ENCODE measurements around the gene CCDC110.
A peak's percentile ranks its signal among the peaks of the same experiment; 100 is the strongest.

The CCDC110 gene

DNA sequence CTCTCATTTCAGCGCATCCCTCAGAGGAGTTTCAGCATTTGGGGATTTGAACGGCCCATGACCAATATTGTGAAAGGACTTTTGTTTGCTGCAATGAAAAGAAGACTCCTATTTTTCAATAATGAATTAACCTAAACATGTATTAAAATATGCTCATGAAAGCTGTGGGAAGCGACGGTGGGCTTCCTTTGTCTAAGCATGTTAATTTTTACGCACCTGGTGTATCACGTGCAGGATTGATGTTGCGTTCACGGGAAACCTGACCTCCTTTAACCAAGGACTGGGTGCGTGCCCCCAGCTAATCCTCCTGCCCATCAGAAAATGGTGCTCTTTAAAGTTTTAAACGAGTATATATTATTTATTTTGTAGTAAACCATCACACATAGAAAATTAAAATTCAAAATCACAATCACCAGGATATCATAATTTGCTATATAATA, 590 bp upstream of the CCDC110 start:
- DNase-seq (ENCODE audit: low read depth in 3 of 3), result no peak

DNA sequence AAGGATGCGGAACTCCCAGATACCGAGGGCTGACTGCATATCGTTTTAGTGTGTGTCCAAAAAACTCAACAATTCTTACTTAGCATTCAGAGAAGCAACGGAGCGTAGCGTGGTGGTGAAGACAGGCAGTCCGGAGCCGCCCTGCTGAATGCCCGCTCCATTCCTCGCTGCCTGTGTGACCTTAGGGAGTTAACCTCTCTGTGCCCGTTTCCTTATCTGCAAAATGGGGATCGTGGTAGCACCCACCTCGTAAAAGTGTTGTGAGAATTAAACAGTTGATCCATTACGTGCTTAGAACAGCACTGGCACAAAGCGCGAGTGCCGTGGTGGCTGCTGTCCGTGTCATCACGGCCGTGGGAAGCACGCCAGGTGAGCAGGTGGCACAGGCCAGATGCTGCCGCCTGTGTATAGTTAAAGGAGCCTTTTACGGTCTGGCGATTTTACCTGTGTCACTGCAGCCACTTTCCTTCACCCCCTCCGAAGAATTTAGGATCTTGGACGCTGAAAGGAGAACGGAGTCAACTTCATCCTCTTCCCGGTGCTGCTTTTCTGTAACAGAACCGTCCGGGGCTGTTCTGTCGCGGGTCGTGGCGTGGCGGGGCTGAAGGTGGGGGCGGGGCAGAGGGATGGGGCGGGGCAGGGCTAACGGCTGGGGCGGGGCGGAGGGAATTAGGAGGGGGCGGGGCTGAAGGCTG, 885 bp downstream of the CCDC110 start:
- peak in 1 of 3 donors; percentile 2 for DNase-seq (ENCODE audit: low read depth in 3 of 3)

DNA sequence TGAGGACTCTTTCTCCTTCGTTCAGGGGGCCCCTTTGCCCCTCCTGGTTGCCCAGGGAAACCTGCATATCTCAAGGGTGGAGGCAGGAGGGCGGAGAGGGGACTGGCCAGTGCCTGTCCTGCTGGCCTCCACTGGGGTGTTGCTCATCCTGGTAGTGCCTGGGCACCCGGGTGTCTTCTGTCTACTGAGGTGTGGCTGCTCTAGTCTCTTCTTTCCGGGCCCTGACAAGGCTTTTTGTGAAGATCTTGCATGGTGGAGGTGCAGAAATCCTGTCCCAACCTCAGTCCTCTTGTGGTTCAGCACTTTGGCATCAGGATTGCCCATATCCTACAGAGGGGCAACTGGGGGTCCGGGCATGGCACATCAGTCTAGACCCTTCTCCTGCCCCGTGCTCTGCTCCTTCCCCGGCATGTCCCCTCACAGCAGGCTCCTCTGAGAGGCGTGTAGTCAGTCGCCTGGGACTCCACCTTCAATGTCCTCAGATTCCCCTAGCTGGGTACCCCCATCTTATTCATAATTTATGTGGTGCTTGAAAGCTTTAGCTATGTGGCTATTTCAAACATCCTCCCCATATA, 1.9 kb downstream of the CCDC110 start:
- DNase-seq (ENCODE audit: low read depth in 3 of 3), result no peak

DNA sequence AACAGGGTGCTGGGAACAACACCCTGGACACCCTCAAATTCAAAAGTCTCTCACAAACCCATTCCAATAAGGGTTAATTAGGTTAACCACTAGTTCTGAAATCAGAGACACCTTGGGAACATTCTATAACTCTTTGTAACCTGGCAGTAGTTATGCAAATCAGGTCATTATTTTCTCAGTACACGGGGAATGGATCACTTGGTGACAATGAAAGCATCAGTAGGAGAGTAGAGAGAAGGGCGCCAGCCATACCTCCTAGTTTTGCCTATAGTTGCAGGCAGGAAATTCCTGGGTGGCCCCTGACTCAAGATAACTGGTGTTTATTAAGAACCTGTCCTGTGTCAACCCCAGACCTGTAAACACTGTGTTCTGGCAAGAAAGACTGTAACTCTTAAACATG, 2.5 kb downstream of the CCDC110 start:
- DNase-seq (ENCODE audit: low read depth in 3 of 3), result no peak

DNA sequence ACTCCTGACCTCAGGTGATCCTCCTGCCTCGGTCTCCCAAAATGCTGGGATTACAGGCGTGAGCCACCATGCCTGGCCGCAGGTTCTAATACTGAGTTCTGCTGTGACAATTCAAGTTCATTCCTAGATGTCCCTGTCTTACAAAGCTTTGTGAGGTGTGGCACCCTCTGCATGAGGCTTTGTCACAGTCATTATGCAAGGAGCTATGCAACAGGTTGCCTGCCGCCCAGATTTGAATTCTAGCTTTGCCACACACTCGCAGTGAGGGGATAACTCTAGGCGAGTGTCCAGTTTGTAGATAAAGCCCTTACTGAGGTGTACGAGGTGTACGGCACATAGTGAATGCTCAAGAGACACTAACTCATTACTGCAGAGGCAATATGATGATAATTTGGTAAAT, 3.5 kb downstream of the CCDC110 start:
- DNase-seq (ENCODE audit: low read depth in 3 of 3), result no peak

DNA sequence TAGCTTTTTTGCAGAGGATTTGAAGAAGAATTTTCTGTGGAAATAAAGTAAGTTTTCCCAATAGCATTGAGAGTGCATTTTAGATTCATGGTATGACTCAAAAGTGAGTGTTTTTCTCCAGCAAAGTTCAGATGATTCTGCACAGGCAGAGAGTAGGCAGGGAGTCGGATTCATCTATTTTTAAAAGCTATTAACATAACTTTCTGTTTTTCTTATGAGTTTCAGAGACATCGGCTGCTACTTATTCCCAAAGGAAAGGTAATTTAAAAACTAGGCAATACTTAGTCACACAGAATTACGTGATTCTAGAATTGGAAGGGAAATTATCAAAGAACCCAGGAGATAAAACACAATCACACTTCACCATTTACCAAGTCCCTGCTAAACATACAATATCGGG, 4.4 kb downstream of the CCDC110 start:
- no peak for DNase-seq (ENCODE audit: low read depth in 3 of 3)

DNA sequence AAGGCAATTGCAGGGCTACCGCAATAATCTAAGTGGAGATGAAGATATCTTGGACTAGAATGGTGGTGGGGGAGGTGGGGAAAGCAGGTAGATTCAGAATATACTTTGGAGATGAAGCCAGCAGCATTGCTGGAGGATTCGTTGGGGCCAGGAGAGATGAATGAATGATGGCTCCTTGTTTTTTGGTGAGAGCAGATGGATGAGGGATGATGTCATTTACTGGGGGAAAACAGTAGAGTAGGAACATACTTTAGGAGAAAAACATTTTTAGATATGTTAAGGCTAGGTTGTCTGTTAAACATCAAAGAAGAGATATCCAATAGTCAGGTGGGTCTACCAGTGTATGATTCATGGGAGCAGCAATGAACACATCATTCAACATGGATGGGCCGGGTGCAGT, 5.8 kb downstream of the CCDC110 start:
- no peak for DNase-seq (ENCODE audit: low read depth in 3 of 3)

DNA sequence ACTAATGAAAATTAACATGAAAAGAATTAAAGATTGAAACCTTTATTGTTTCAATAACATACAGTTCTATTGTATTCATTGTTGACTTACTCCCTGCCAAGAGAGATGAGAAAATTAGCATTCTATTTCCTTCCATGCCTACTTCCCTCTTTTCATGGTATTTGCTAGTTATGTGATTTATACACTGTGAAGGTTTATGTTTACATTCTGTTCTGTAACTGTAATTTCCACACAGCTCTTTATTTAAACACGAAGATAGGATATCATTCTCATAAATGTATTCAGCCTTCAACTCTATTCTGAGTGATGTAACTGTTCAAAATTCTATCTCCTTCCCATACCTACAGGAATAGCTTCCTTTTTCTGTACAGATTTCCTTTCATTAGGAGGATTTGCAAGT, 6.6 kb downstream of the CCDC110 start:
- DNase-seq (ENCODE audit: low read depth in 3 of 3), result no peak

DNA sequence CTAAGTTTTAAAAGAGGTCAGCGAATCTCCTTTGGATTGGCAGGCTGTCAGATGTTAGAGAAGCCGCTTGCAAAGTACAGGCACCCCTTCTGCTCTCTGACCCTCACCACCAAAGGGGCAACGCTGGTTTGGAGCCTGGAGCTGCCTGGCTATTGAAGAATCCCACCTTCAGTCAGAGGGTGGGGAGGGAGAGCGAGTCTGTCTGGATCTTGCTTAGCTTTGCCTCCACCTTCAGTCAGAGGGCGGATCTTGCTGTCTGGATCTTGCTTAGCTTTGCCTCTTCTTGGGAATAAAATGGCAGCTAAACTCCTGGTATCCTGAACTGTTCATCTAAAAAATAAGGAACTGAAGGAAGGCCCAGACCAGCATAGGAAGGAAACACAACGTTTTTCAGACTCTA, 7.3 kb downstream of the CCDC110 start:
- DNase-seq (ENCODE audit: low read depth in 3 of 3), result no peak

DNA sequence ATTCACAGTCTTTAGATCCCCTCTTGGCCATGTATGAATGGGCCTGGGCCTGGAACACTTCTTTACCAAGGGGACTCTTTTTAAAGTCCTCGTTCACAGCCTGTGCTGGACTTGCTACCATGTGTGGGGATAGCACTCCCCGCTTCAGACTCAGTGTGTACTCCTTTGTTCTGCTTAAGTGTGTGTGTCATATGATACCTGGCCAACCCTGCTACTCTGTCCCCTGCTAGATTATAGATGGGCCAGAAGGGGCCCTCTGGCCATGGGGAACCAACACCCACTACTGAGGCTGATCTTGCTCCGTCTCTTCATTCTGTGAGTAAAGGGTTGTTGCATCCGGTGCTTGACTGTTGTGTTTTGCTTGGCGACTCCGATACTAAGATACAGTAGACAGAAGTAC, 8.0 kb downstream of the CCDC110 start:
- no peak for DNase-seq (ENCODE audit: low read depth in 3 of 3)

DNA sequence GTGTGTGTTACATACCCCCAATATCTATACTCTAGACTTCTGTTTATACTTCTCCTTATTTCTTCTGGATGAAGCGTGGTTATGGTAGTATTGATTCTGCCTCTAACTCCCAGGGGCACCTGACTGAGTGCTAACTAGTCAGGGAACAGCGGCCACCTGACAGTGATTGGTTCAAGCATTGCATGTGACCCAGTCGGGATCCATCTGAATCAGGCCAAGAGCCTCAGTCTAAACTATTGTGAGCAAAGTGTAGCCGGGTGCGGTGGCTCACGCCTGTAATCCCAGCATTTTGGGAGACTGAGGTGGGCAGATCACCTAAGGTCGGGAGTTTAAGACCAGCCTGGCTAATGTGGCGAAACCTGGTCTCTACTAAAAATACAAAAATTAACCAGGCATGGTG, 10.0 kb downstream of the CCDC110 start:
- no peak for DNase-seq (ENCODE audit: low read depth in 3 of 3)

DNA sequence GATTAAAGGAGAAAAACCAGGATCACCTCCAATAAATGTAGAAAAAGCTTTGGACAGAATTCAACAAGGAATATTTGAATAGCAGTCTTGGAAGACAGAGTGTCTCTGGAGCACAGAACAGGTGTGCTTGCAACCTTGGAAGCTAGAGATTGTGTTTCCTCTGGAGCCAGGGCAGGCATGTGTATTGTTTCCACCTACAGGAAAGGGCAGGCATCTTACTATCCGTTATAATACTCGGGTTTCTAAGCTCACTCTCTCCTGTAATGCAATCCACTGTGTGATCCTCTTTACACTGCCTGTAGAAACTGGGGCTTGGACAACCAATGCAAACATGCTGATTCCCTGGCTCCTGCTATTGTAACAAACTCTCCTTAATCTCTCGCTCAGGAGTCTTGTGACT, 14.4 kb downstream of the CCDC110 start:
- no peak for DNase-seq (ENCODE audit: low read depth in 3 of 3)

DNA sequence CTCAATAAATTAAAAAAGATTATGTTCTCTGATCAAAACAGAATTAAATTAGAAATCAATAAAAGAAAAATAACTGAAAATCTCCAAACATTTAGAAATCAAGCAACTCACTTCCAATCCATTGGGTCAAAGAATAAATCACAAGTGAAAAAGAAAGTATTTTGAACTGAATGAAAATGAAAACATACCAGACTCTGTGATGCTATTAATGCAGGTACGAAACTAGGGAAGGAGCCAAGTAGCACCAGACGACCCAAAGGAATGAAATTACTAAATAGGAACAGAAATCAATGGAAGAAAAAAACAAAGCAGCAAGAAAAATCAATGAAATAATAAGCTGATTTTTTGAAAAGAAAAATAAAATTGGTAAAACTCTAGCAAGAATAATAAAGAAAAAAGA, 15.4 kb downstream of the CCDC110 start:
- no peak for DNase-seq (ENCODE audit: low read depth in 3 of 3)

DNA sequence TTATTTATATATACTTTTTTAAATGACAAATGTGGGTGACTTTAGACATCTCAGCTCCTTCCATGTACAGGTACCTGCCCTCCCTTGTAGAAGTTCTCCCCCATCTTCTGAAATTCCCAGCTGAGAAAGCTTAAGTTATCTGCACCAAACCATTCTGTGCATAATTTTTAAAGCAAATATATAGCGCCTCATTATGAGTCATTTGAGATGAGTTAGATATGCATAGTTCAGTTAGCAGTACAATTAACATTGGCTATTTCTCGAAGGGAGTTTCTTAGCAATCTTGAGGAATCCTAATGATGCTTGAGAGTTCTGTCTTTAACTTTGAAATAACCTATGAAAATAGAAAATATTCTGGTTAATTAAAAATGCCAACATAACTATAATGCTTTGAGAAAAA, 26.3 kb downstream of the CCDC110 start:
- DNase-seq (ENCODE audit: low read depth in 3 of 3), result no peak

DNA sequence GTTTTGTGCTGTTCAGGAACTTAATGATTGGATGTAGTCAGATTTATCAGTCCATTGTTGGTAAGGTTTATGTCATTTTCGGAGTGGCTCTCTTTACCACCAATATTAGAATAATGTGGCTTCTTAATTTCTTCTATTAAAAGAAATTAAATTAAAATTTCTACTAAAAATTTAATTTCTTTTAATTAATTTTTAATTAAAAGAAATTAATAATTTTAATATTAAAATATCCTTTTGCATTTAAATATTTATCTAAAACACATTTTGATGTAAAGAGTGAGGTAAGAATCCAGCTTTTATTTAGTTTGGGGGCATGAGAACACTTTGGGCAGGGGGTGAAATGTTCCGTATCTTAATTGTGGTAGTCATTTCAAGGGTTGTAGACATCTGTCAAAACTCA, 30.1 kb downstream of the CCDC110 start:
- DNase-seq (ENCODE audit: low read depth in 3 of 3), result no peak

DNA sequence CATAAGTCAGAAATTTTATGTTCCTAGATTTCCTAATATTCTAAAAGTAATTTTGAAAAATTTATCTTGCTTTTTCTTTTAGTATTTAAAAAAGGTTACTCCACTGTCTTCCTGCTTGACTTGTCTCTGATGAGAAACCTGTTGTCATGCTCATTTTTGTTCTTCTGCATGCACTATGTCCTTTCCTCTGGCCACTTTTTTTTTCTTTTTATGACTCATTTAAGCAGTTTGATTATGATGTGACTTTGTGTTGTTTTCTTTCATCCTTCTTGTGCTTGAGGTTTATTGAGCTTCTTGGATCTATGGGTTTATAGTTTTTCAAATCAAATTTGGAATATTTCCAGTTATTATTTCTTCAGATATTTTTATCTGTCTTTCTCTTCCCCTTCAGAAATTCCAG, 33.7 kb downstream of the CCDC110 start:
- no peak for DNase-seq (ENCODE audit: low read depth in 3 of 3)

DNA sequence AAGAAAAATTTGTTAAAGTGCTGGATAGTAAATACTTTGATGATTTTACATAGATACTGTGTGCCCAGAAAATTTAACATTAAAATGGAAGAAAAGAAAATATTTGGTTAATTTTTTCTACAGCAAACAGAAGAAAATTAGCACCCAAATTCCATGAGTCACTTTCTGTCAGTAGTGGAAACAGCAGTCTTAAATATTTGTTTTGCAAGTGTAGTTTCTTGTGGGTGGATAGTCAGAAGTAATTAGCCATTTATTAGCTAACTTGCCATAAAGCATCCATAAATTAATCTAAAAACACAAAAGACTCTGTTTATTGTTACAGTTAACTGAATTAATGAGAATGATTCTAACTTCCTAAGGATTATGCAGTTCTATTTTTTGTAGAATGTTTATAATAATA, 36.1 kb downstream of the CCDC110 start:
- DNase-seq (ENCODE audit: low read depth in 3 of 3), result no peak

DNA sequence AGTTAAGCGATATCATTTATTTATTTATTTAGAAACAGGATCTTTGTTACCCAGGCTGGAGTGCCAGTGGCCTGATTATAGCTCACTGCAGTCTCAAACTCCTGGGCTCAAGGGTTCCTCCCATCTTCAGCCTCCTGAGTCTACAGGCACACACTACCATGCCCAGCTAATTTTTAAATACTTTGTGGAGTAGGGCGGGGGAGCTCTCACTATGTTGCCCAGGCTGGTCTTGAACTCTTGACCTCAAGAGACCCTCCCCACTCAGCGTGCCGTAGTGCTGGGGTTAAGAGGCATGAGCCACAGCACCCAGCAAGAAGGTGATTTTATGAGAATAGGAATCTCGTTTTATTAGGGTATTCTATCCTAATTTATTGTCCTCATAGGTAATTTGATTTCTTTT, 41.9 kb downstream of the CCDC110 start:
- DNase-seq (ENCODE audit: low read depth in 3 of 3), result no peak

DNA sequence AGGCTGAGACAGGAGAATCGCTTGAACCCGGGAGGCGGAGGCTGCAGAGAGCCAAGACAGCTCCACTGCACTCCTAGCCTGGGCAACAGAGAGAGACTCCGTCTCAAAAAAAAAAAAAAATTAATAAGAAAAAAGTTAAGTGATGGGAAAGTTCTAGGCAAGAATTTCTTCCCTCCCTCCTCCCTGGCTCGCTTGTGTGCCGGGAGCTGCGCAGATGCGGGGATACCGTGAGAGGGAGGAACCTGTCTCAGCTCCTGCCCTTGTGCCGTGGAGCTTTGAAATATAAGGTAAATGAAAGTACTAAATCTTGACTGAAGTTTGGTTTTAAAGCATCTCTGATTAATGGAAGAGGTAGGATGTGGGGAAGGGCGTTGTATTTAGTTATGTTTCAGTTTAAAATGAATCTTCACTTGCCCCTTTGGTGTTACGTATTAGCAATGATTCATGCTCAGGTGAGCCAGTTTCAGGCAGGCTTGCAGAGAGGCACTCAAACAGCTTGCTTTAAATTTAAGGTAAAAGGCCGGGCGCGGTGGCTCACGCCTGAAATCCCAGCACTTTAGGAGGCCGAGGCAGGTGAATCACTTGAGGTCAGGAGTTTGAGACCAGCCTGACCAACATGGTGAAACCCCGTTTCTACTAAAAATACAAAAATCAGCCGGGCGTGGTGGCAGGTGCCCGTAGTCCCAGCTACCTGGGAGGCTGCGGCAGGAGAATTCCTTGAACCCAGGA, 44.4 kb downstream of the CCDC110 start:
- no peak for DNase-seq (ENCODE audit: low read depth in 3 of 3)

DNA sequence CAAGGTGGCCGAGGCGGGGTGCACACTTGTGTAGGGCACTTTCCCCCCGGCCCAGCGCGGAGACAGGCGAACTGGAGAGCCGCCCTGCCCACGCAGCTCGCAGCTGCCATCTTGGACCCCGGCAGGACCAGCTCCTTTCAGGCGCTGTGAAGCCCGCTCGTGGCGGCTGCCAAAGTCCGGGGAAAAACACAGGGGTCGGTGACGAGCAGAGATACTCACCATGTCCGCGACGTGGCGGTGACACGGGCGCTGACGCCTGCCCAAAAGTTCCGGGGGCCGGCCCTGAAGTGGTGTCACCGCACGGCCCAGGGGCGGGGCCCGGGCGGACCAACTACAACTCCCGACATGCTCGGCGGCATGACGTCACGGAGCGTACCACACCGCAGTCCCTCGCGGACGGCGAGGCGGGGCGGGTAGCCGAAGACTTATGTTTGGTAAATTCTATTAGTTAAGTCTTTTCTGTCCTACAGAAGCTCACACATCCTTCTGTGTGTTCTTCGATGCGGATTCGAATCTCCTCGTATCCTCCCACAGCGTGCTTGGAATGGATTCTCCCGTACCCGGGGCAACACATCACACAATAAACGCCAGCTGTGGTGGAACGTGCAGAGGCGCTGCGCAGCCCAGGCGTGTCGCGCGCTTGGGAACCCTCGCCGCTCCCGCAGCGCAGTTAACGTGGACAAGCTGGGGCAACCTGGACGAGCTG, 45.7 kb downstream of the CCDC110 start, which contains the start of gene UFSP2:
Gene UFSP2 (minus strand): TSS at position 318 of the 706 bp plus-strand sequence. CDS start 96 bp downstream, at position 222.
- DNase-seq (ENCODE audit: low read depth in 3 of 3), result peak; percentile 65 to 85 (median 71)

DNA sequence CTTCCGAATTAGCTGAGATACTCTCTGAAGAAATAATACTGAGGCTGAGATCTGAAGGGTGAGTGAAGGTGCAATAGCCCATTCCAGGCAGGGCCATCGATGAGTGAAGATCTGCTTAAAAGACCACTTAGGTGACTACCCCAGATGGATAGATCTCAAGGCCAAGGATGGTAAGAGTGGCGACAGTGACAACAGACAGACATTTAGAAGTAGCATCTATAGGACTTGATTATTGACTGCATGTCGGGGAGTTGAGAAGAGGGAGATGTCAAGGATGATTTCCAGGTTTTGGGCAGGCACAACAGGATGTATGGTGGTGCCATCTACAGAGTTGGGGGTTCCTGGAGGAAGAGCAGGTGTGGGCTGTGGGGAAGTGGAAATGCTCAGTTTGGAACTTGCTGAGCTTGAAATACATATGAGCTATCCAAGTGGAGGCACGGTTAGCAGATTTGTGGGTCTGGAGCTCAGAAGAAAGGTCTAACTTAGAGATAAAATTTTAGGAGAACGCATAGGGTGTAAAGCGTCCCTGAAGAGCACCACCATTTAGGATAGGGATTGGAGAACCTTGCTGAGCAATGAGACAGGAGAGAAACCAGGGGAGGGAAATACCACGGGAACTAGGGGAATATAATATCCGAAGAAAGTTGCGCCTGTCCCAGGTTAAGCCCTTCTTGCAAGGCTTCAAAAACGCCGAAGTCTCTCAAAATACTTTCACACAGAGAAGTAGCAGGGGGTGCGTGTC, 46.5 kb downstream of the CCDC110 start:
- no peak for DNase-seq (ENCODE audit: low read depth in 3 of 3)

All from stimulated activated CD4-positive, alpha-beta T cell treated with anti-CD3 and anti-CD28 coated beads, TNF-alpha, amount 100 ng/mL, for 48 hours (primary cell).